Right lobe of liver (tissue), 4 donors: ENCODE results near the gene OBP2A.

Experiments used
- CTCF ChIP-seq, 4 donors: fragments of 200-600 bp in 3 of 4; fragments of 450-650 bp in 1 of 4; IDR thresholded peaks; one replicate each; pipeline versions ENCODE4 v1.5.1 to v1.8.0; 2016 to 2022; ENCODE audit warnings: antibody characterized with exemption in 4 of 4, mild to moderate bottlenecking in 2 of 4
- POLR2A ChIP-seq: fragments of 450-650 bp; IDR thresholded peaks from one replicate; pipeline ENCODE4 v1.6.1; 2017; ENCODE audit warnings: antibody characterized with exemption, mild to moderate bottlenecking
- donor health status: DM: no; HTN: no; CAD: no.
- donor health status: DM: no; HTN: no; CAD: no.
- donor health status: DM: no; HTN: yes; CAD: no.

GRCh38 chr9:135521608-135522095, 24.3 kb upstream of the OBP2A start:
- TF ChIP-seq CTCF (IDR thresholded peaks at IDR 0.05) (no peak), POLR2A (no peak)
